NCI-H2107 treated with DMSO at 0.1 percent for 48 hours (cell line): ENCODE results near the gene STIM1.

Experiments used
- DNase-seq: peaks from one replicate; lab custom pipeline; 2025; ENCODE audit not compliant: unreplicated experiment; lab: John Stamatoyannopoulos, UW

The STIM1 gene

GRCh38 chr11:3909901-3910300 lies 54.4 kb downstream of the STIM1 start:
- no peak for DNase-seq

GRCh38 chr11:3911908-3912505 lies 56.5 kb downstream of the STIM1 start:
- no peak for DNase-seq

GRCh38 chr11:3913921-3914320 lies 58.5 kb downstream of the STIM1 start:
- DNase-seq, result no peak

GRCh38 chr11:3914805-3915204 lies 59.3 kb downstream of the STIM1 start:
- DNase-seq, result no peak

GRCh38 chr11:3916962-3917361 lies 61.5 kb downstream of the STIM1 start:
- DNase-seq, result no peak

GRCh38 chr11:3920148-3920852 lies 64.8 kb downstream of the STIM1 start:
- no peak for DNase-seq

GRCh38 chr11:3922056-3922455 lies 66.6 kb downstream of the STIM1 start:
- no peak for DNase-seq

GRCh38 chr11:3925513-3925912 lies 70.0 kb downstream of the STIM1 start:
- no peak for DNase-seq

- no peak for DNase-seq
Measured at GRCh38 chr11:3926458-3927095, 71.1 kb downstream of the STIM1 start.

- no peak for DNase-seq
Measured at GRCh38 chr11:3927129-3927796, 71.8 kb downstream of the STIM1 start.

- DNase-seq, result no peak
Measured at GRCh38 chr11:3929232-3929631, 73.8 kb downstream of the STIM1 start.

- DNase-seq, result no peak
Measured at GRCh38 chr11:3929649-3930048, 74.2 kb downstream of the STIM1 start.

- DNase-seq, result no peak
Measured at GRCh38 chr11:3932698-3933097, 77.2 kb downstream of the STIM1 start.

- DNase-seq, result no peak
Measured at GRCh38 chr11:3933165-3933628, 77.7 kb downstream of the STIM1 start.

GRCh38 chr11:3934658-3935057 lies 79.2 kb downstream of the STIM1 start:
- no peak for DNase-seq

- no peak for DNase-seq
Measured at GRCh38 chr11:3936517-3936916, 81.1 kb downstream of the STIM1 start.

GRCh38 chr11:3939211-3939610 lies 83.7 kb downstream of the STIM1 start:
- no peak for DNase-seq

- no peak for DNase-seq
Measured at GRCh38 chr11:3939651-3940190, 84.3 kb downstream of the STIM1 start.

- DNase-seq, result no peak
Measured at GRCh38 chr11:3942160-3942955, 86.9 kb downstream of the STIM1 start.

GRCh38 chr11:3942956-3943497 lies 87.6 kb downstream of the STIM1 start:
- no peak for DNase-seq
